Suprapubic skin (tissue), 4 donors: ENCODE measurements around the gene MTG1. TPM values are rescaled to one million over a fixed set of nuclear protein-coding genes. Genes with fewer than 3 reads are reported as not detected.

Experiments used
- DNase-seq, 2 donors: peaks; one replicate each; pipeline ENCODE4 v3.0.0-alpha.2; 2019; ENCODE audit warnings: low spot score in 2 of 2
- H3K27ac ChIP-seq: fragments of 200-600 bp; sonication (generic); one replicate; pipeline ENCODE4 v1.5.1; 2019
- H3K27me3 ChIP-seq: fragments of 200-600 bp; sonication (generic); one replicate; pipeline ENCODE4 v1.5.1; 2019
- H3K36me3 ChIP-seq: fragments of 200-600 bp; sonication (generic); one replicate; pipeline ENCODE4 v1.5.1; 2019
- H3K4me1 ChIP-seq: fragments of 200-600 bp; sonication (generic); one replicate; pipeline ENCODE4 v1.5.1; 2019
- H3K4me3 ChIP-seq: fragments of 200-600 bp; sonication (generic); one replicate; pipeline ENCODE4 v1.5.1; 2019; ENCODE audit warnings: mild to moderate bottlenecking
- H3K9me3 ChIP-seq: fragments of 200-600 bp; sonication (generic); one replicate; pipeline ENCODE4 v1.5.1; 2019
- EP300 ChIP-seq: sonication (generic); formaldehyde crosslinking; IDR thresholded peaks from one replicate; pipeline ENCODE4 v1.6.1; 2017; ENCODE audit warnings: antibody characterized with exemption
- POLR2AphosphoS5 ChIP-seq, 3 donors: sonication (generic); formaldehyde crosslinking; IDR thresholded peaks; one replicate each; pipeline ENCODE4 v1.6.1; 2017; ENCODE audit warnings: antibody characterized with exemption in 3 of 3
- WGBS: methylation state at CpG from one replicate; pipeline ENCODE4 v1.1.5; 2018; 5-methylcytosine and 5-hydroxymethylcytosine counted together
- total RNA-seq, 4 donors: library from RNA; depleted of rRNA; stranded (reverse); fragments of >200 nt; gene quantifications; one replicate each; pipeline ENCODE4 v1.1.0, GENCODE V29; 2016

The MTG1 gene
- total RNA-seq, 4 donors from 2014 or later = 20.5 to 79.7 (median 36.0) TPM

GRCh38 chr10:133471300-133472109, 77.5 kb downstream of the MTG1 start:
- H3K27me3 ChIP-seq = no peaks in the 10 kb centered on the region
- H3K36me3 ChIP-seq = peaks cover 11% of the 10 kb centered on the region
- no peaks in the 10 kb centered on the region for H3K4me1 ChIP-seq
- H3K27ac ChIP-seq = no peak overlapping the region
- H3K4me3 ChIP-seq = no peak overlapping the region
- DNase-seq = no peak
- 73% methylated on average over 6 of the region's 7 CpGs for WGBS
- no peaks in the 10 kb centered on the region for H3K9me3 ChIP-seq
- no peak for TF ChIP-seq POLR2AphosphoS5 (IDR thresholded peaks at IDR 0.05)
- no peak for TF ChIP-seq EP300

Other genes starting within 250 kb of the MTG1 start
- gene KNDC1, start 233.9 kb upstream of the MTG1 start, total RNA-seq = 1 to 10 TPM in 1 of 4 donors, under 1 TPM in 3; 0.08 to 2.5 (median 0.58) TPM
- gene UTF1, start 163.9 kb upstream of the MTG1 start, total RNA-seq = not detected
- 1 to 10 TPM in 1 of 4 donors, under 1 TPM in 2, not detected in 1; 0.17 to 2.3 (median 0.21) TPM for gene VENTX, start 156.3 kb upstream of the MTG1 start, total RNA-seq
- 10 to 100 TPM in 1 of 4 donors, 1 to 10 TPM in 3; 3.0 to 18.4 (median 4.1) TPM for gene ADAM8, start 117.3 kb upstream of the MTG1 start, total RNA-seq
- 100 to 1,000 TPM in 1 of 4 donors, 10 to 100 TPM in 3; 44.5 to 107 (median 57.1) TPM for gene TUBGCP2, start 85.3 kb upstream of the MTG1 start, total RNA-seq
- gene ZNF511, start 85.2 kb upstream of the MTG1 start, total RNA-seq = 10 to 100 TPM; 15.5 to 24.4 (median 17.3) TPM
- gene CALY, start 57.3 kb upstream of the MTG1 start, total RNA-seq = under 1 TPM in 1 of 4 donors, not detected in 3; 0.30 TPM
- gene PRAP1, start 46.8 kb upstream of the MTG1 start, total RNA-seq = 1 to 10 TPM in 1 of 4 donors, not detected in 3; 2.2 TPM
- 10 to 100 TPM in 3 of 4 donors, 1 to 10 TPM in 1; 7.8 to 13.8 (median 11.7) TPM for gene FUOM, start 36.1 kb upstream of the MTG1 start, total RNA-seq
- gene ECHS1, start 20.8 kb upstream of the MTG1 start, total RNA-seq = 10 to 100 TPM; 44.2 to 64.9 (median 54.7) TPM
- 10 to 100 TPM in 2 of 4 donors, 1 to 10 TPM in 2; 7.8 to 23.4 (median 14.3) TPM for gene PAOX, start 14.9 kb upstream of the MTG1 start, total RNA-seq
- under 1 TPM in 2 of 4 donors, not detected in 2; 0.23 to 0.56 TPM for gene SPRN, start 30.5 kb downstream of the MTG1 start, total RNA-seq
- gene SCART1, start 59.8 kb downstream of the MTG1 start, total RNA-seq = 10 to 100 TPM in 1 of 4 donors, 1 to 10 TPM in 3; 1.2 to 10.7 (median 2.0) TPM
- 10 to 100 TPM in 3 of 4 donors, 1 to 10 TPM in 1; 4.5 to 28.0 (median 19.3) TPM for gene CYP2E1, start 133.2 kb downstream of the MTG1 start, total RNA-seq
- gene SYCE1, start 171.4 kb downstream of the MTG1 start, total RNA-seq = 1 to 10 TPM in 1 of 4 donors, not detected in 3; 5.9 TPM
- not detected for gene FRG2B, start 232.6 kb downstream of the MTG1 start, total RNA-seq